GM18508 (cell line): ENCODE measurements around the gene CTPS2.
"Not testable (repeated sequence)": the region's sequence is repeated elsewhere in the genome, so short reads cannot be mapped to it uniquely, and the experiment has no call there.

Experiments
- ATAC-seq: cut with Tn5 transposase; IDR thresholded peaks from one replicate; pipeline ENCODE4 v1.9.1; 2021; ENCODE audit warnings: moderate number of reproducible peaks; ENCODE audit not compliant: insufficient read depth, unreplicated experiment

The CTPS2 gene, protein sequence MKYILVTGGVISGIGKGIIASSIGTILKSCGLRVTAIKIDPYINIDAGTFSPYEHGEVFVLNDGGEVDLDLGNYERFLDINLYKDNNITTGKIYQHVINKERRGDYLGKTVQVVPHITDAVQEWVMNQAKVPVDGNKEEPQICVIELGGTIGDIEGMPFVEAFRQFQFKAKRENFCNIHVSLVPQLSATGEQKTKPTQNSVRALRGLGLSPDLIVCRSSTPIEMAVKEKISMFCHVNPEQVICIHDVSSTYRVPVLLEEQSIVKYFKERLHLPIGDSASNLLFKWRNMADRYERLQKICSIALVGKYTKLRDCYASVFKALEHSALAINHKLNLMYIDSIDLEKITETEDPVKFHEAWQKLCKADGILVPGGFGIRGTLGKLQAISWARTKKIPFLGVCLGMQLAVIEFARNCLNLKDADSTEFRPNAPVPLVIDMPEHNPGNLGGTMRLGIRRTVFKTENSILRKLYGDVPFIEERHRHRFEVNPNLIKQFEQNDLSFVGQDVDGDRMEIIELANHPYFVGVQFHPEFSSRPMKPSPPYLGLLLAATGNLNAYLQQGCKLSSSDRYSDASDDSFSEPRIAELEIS

DNA sequence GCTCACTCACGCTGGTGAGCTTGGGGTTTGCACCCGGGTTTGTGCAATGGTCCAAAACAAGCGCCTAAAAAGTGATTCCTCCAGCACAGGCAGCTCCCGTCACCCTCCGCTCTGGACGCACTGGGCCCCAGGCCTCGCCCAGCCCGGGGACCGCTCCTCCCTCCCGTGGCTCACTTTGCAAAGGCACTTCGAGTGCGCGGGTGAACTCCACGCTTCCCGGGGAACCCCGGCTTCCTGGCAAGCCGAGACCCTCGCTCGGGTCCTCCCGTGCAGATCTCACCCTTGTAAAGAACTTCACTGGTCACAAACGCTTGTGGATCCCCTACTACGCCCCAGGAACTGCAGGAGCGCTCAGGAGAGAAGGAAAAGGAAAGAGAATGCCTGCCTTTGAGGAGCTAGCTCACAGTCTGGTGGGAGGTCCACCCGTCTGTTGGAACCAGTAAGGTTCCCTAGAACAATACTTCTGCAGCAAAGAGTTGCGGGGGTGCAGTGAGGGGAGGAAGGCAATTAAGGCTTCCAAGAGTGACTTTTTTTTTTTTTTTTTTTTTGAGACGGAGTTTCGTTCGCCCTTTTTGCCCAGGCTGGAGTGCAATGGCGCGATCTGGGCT, at the start of gene CTPS2:
Gene CTPS2 (minus strand): TSS at position 122 of the 608 bp plus-strand sequence. CDS start 9,767 bp downstream, outside the sequence.
- ATAC-seq = no peak

DNA sequence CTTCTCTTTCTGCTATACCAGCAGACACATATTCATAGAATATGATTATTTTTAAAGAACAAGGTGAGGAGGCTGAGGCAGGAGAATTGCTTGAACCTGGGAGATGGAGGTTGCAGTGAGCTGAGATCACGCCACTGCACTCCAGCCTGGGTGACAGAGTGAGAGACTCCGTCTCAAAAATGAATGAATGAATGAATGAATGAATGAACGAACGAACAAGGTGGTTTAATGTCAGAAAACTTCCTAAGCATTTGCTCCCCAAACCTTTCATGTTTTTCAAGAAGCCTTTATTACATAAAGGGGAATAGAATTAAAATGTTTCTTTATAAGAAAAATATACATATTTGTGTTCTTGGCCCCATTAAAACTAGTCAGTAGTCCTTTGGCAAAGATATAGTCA, 49.0 kb upstream of the CTPS2 start:
- not testable (repeated sequence) for ATAC-seq

GRCh38 chrX:16756724-16757123, 44.3 kb upstream of the CTPS2 start:
- no peak for ATAC-seq

DNA sequence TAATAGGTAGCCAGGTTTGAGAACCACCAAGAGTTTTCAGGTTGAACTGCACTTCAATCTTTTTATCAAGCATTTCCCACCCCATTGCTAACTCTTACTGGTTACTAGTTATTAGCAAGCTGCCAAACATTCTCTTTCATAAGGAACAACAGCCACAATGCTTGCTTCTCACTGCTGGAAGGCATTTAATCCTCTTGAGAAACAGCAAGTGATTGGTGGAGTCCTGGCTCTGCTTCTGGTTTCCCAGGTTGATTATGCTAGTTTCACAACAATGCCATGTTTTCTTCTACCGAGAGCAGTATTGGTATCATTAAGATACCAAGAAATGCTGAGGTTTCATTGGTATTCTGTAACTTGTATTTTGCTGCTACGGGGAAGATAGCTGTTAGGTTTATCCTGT, 41.5 kb upstream of the CTPS2 start:
- ATAC-seq = no peak

DNA sequence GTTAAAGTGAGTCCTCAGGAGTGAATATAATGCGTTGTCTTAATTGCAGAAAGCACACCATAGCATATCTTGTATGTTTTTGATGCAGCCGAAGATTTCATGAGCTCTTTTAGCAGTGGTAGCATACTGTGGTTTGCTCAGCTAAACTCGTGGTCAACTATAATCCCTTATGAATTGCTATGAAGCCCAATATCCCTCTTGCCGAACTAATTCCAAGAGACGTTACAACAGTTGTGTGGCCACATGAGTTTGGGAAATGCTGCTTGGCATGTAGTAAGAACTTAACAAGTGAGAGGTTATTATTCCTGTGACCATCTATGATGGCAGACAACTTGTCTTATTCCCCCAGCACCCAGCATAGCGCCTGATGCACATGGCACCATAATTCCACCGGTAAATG, 37.7 kb upstream of the CTPS2 start:
- ATAC-seq = no peak

- ATAC-seq = no peak
These were observed 36.0 kb upstream of the CTPS2 start for GRCh38 chrX:16748425-16748824.

- no peak for ATAC-seq
These were observed 33.2 kb upstream of the CTPS2 start for GRCh38 chrX:16745659-16746058.

GRCh38 chrX:16745102-16745501, 32.6 kb upstream of the CTPS2 start:
- ATAC-seq = no peak

GRCh38 chrX:16743604-16744325, 31.3 kb upstream of the CTPS2 start:
- ATAC-seq = no peak

DNA sequence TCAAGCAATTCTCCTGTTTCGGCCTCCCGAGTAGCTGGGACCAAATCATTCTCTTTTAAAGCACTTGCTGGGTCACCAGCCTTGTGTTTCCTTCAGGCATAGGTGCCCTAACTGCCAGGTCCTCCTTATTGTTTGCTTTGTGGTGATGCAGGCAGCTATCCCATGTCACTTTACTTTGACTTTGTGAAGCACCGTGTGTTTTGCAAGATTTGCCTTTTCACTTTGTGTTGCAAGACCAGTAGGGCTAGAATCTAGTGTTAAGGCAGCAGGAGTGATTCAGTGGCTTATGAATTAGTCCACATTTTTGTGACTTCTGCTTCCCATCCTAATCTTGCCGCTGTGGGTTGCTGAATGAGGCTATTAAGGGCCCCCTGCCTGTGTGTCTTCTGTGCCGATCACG, 27.1 kb upstream of the CTPS2 start:
- ATAC-seq = no peak

DNA sequence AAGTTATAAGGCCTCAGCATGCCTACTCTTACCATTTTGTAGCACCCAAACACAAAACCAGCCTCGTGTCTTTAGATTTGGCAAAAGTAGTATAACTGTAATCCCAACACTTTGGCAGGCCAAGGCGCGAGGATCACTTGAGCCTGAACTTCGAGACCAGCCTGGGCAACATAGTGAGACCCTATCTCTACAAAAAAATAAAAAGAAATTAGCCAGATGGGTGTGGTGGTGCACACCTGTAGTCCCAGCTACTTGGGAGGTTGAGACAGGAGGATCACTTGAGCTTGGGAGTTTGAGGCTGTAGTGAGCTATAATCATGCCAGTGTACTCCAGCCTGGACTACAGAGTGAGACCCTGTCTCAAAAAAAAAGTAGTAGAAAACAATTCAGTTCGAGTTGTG, 24.6 kb upstream of the CTPS2 start:
- no peak for ATAC-seq

- ATAC-seq = no peak
These were observed 20.5 kb upstream of the CTPS2 start for GRCh38 chrX:16733013-16733412.

DNA sequence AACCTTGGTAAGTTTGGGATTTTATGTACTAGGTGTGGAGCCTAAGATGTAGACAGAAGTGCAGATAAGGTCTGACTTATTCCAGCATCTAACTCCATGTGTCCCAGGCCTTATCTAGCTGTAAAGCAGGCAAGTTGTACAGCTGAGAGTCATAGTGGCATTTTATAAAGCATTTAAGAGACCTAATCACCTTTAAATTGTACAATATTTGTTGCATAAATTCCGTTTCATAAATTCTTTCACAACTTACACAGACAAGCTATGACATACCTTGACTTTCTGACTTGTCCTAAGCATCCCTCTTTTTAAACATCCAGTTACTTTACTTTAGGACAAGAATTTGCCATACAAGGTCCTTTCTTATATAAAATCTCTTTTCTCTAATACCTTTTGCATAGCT, 18.0 kb upstream of the CTPS2 start:
- no peak for ATAC-seq

- ATAC-seq = no peak
These were observed 15.2 kb upstream of the CTPS2 start for GRCh38 chrX:16727637-16728036.

- peak; percentile 51 for ATAC-seq
These were observed 14.0 kb upstream of the CTPS2 start for GRCh38 chrX:16726347-16726988.

DNA sequence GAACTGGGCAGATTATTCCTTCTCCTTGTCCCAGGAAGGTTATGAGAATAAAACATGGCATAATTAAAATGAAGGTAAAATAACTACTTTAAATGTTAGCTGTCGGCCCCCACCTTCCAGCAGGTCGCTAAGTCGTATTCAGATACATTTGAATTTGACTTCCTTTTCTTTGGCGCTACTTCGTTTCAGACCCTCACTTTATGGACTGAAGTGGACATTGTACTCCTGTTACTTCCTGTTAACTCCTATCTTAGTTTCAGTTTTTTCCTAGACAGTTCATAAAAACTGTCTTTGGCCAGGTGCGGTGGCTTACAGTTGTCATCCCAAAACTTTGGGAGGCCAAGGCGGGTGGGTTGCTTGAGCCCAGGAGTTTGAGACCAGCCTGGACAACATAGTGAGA, 12.6 kb upstream of the CTPS2 start:
- no peak for ATAC-seq

DNA sequence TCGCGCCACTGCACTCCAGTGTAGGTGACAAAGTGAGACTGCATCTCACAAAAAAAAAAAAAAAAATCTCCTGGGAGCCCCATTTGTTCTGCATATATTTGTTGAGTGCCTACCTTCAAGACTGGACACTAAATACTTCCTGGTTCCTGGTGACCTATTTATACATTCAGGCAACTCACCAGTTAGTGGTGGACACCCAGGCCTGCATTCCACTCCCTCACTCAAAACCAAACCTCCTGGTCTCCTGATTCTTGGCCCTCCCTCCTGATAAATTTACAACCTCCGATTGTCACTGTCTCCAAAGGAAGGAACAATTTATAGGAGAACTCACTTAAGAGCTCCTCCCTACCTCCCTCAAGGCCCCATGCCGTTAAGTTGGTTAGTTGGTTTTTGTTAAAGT, 10.0 kb upstream of the CTPS2 start:
- no peak for ATAC-seq

DNA sequence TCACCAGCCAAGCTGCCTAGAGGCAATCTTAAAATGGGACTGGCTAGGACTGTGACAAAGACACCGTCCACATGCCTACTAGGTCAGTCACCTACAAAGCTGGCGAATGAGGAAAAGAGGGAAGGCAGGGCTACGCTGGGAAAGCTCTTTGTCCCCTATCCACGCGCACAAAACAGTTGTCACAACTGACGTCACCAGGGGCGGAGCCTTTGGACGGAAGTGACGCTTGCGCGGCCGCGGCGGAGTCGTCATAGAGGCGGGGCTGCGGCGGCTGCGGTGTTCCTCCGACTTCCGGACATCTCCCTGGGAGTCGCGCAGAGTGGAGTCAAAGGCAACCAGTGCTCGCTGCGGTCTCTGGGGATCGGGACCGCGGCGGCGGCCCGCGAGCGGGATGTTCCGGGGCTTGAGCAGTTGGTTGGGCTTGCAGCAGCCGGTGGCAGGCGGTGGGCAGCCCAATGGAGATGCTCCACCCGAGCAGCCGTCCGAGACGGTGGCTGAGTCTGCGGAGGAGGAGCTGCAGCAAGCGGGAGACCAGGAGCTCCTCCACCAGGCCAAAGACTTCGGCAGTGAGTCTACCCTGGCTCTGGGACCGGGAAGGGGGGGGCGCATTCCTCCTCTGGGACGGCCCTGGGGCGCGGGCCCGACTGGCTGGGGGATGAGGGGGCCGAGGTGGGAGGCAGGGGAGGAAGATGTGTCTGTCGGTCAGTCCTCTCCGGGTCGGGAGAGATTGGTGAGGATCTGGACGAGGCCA, 7.0 kb upstream of the CTPS2 start, which contains the start of gene SYAP1:
Gene SYAP1 (plus strand): TSS at position 279 of the 751 bp plus-strand sequence. CDS start 113 bp downstream, at position 392.
- peak; percentile 89 for ATAC-seq

DNA sequence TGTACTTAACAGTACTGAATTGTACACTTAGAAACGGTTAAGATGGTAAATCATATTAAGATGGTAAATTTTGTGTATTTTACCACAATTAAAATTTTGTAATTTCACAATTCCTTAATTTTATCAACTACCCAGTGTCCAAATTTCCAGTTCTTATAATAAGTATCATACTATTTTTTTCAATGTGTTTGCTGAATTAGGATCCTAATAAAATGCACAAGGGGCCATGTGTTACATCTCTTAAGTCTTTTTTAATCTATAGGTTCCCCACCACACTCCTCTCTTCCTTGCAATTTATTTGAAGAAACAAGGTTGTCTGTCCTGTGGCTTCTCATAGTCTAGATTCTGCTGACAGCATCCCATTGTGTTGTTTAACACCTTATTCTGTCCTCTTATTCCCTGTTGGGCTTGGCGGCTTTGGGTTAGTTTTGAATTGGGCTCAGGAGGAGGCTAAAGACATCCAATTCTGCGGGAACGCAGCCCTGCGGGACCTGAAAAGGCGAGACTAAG, 6.4 kb upstream of the CTPS2 start:
- ATAC-seq = peak; percentile 29
